Bladder microvascular endothelial cell (primary cell): Measurements from ENCODE around the gene CD302. TPM values are rescaled to one million over a fixed set of nuclear protein-coding genes. Genes with fewer than 3 reads are reported as not detected.

Source experiments
- total RNA-seq: library from RNA; depleted of rRNA; stranded (reverse); fragments of >200 nt; gene quantifications from 2 replicates; pipeline ENCODE4 v1.2.3, GENCODE V29; 2014

Gene CD302
- total RNA-seq: 4.2 and 11.6 TPM in 2 replicates

GRCh38 chr2:159797543-159798375 lies at the start of gene CD302:
CD302 (minus strand) TSS chr2:159798208; CDS start chr2:159798198, 10 bp downstream.

Other genes starting within 250 kb of the CD302 start
- gene BAZ2B, start 181.7 kb downstream of the CD302 start, total RNA-seq: 50.2 and 140 TPM in 2 replicates
- 56.2 and 124 TPM in 2 replicates for gene MARCHF7, start 85.7 kb downstream of the CD302 start, total RNA-seq
- 24.6 and 28.9 TPM in 2 replicates for gene LY75, start 106.5 kb upstream of the CD302 start, total RNA-seq